ENCODE data around the gene MTHFD1L.

Gene MTHFD1L

DNA sequence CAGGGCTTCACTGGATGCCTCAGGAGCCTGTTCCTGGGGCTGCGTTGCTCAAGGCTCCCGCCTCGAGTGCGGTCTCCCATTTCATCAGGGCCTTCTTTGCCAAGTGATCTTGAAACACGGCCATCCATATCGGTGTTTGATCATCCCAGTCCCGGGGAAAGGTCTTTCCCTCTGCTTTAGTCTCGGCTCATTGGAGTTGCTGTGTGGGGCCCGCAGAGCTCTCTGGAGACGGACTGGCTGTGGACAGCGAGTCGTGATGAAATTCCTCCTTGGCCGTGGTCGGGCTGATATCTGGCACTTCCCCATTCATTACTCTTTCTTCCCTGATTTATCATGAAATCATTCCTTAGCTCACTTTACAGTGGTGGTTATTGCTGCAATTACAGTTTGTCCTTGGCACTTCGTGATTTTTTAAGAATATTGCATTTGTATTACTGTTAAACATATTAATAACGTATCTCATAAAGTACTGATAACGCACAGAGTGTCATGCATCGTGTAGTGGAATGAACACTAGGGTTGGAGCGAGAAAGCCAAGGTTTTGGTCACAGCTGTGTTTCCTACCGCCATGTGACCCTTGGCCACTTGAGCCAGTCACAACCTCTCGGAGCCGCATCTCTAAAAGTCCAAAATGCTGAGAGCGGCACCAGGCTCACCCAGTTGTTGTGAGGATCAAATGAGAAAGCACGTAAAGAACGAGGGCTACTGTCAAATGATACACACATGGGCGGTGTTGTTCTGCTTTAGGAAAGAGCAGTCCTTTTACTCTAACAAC is 71.8 kb downstream of the MTHFD1L start:
- TF ChIP-seq, protein P1, sequence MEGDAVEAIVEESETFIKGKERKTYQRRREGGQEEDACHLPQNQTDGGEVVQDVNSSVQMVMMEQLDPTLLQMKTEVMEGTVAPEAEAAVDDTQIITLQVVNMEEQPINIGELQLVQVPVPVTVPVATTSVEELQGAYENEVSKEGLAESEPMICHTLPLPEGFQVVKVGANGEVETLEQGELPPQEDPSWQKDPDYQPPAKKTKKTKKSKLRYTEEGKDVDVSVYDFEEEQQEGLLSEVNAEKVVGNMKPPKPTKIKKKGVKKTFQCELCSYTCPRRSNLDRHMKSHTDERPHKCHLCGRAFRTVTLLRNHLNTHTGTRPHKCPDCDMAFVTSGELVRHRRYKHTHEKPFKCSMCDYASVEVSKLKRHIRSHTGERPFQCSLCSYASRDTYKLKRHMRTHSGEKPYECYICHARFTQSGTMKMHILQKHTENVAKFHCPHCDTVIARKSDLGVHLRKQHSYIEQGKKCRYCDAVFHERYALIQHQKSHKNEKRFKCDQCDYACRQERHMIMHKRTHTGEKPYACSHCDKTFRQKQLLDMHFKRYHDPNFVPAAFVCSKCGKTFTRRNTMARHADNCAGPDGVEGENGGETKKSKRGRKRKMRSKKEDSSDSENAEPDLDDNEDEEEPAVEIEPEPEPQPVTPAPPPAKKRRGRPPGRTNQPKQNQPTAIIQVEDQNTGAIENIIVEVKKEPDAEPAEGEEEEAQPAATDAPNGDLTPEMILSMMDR (IDR thresholded peaks at IDR 0.05; ENCODE audit: low read depth, low read length) = no peak
- H3K4me3 ChIP-seq (ENCODE audit: low read depth, low read length) = no peak overlapping the region

DNA sequence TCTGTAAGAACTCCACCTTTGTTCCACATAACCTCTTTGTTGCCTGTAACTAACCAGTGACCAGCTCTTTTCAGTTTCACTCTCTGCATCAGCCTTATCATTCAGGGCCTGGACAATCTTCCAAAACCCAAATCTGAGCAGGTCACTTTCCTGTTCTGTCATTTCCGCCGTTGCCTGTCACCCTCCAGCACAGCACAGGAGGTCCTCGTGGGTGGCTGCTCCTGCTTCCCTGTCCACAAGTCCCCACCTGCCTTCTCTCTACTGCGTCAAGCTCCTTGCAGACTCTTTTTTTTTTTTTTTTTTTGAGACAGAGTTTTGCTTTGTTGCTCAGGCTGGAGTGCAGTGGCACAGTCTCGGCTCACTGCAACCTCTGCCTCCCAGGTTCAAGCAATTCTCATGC is 73.9 kb downstream of the MTHFD1L start:
- H3K4me3 ChIP-seq (ENCODE audit: low read depth, low read length) = no peak overlapping the region
- TF ChIP-seq, protein P1 (IDR thresholded peaks at IDR 0.05; ENCODE audit: low read depth, low read length) = no peak

DNA sequence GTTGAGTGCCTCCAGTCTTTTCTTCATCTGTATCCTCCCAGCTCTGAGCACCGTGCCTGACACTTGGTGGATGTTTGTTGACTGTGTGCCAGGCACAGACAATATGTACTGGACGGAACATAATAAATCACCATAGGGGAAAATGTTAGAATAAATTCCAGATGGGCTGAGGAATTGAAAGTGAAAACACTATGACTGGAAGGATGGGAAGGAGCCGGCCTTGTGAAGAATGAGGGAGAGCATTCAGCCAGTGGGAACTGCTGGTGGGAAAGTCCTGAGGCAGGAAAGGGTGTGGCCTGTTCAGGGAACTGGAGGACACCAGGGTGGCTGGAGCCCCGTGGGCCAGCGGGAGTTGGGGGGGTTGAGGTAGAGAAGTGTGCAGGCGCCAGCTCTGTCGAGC is 75.4 kb downstream of the MTHFD1L start:
- TF ChIP-seq, protein P1 (IDR thresholded peaks at IDR 0.05; ENCODE audit: low read depth, low read length) = no peak
- H3K4me3 ChIP-seq (ENCODE audit: low read depth, low read length) = no peak overlapping the region

DNA sequence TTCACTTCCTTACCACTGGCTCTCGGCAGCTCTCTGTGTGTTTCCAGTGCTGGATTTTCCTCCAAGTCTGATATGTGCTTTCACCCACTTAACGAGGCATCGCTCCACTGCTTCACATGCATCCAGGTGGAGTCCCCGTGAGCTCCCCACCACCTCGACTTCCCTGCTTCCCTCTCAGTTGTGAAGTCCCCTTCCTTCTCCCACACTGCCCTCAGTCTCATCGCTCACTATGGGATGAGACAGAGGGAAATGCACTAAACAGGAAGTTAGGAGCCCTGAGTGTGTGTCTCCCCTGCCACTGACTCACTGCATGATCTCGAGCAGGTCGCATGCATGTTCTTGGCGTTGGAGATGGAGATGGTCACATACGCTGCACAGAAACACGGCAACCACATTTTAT is 84.0 kb downstream of the MTHFD1L start:
- no peak overlapping the region for H3K4me3 ChIP-seq (ENCODE audit: low read depth, low read length)
- TF ChIP-seq, protein P1 (IDR thresholded peaks at IDR 0.05; ENCODE audit: low read depth, low read length) = no peak

DNA sequence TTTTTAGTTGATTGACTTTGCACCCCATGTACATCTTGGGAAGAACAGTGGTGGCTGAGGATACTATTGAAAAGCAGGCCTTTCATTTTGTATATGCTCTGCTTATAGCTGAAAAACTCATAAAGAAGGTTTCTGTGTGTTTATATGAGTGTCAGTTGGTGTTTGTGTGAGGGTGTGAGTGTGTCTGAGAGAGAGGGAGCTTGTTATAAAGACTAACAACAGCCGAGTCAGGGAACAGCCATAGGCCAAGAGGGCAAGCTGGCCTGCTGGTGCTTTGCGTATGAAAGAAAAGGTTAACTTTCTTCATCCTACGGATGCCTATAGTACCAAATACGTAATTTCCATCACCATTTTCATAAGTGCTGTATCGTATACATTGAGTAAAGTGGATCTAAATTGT is 88.3 kb downstream of the MTHFD1L start:
- TF ChIP-seq, protein P1 (IDR thresholded peaks at IDR 0.05; ENCODE audit: low read depth, low read length) = no peak

DNA sequence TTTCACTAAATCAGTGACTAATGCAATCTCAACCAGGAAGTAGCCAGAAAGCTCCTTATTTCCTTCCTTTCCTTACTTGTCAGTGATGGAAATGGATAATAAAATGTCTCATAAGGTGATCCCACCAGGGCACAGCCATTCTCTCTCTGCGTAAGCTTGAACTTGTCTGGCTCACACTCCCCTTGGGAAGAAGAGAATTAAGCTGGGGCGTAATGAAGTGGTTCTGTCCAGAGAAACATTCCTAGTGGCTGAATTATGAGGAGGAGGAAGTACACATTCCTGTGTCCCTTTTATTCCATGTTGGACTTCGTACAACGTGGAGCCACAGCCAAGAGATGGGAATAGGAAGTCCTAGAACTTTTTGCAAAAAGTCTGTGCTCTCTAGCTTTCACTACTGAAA is 93.7 kb downstream of the MTHFD1L start:
- H3K4me3 ChIP-seq (ENCODE audit: low read depth, low read length) = no peak overlapping the region
- TF ChIP-seq, protein P1 (IDR thresholded peaks at IDR 0.05; ENCODE audit: low read depth, low read length) = no peak

More for the DNA sequence above, 88.3 kb downstream of the MTHFD1L start:
- H3K4me3 ChIP-seq (ENCODE audit: low read depth, low read length) = no peak overlapping the region

DNA sequence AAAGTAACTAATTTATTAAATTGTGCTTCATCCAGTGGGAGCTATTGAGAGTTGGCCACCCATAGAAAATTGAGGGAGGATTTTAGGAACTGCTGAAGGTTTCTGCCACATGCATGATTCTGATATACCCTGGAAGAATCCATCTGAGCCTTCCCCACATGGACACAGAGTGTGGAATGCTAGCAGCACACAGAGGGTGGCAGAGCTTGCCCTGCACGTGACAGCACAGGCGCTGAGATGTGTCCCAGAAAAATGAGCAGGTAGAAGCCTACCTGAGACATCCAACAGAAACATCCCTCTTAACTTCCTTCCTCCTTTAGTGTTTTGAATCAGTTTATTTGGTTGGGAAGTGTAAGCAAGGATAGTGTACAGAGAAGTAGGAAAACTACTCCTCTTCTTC is 96.9 kb downstream of the MTHFD1L start:
- TF ChIP-seq, protein P1 (IDR thresholded peaks at IDR 0.05; ENCODE audit: low read depth, low read length) = no peak
- no peak overlapping the region for H3K4me3 ChIP-seq (ENCODE audit: low read depth, low read length)
